ENCODE measurements around the gene MUS81. TPM values are rescaled to one million over a fixed set of nuclear protein-coding genes. Genes with fewer than 3 reads are reported as not detected.

The MUS81 gene
- total and polyA plus RNA-seq, 9 of the 15 experiments (the other 6 are each of a cell fraction or from before 2014, with no cell fraction given) = 13.4 to 118 (median 53.7) TPM

- no peak for TF ChIP-seq SNRNP70 (optimal IDR thresholded peaks at IDR 0.05; ENCODE audit: low read depth, low read length)
- TF ChIP-seq ATF7 (IDR thresholded peaks at IDR 0.05) = 0 out of 2 replicates have a peak, but pooled peaks have one; percentile 37
- TF ChIP-seq TAF15 (IDR thresholded peaks at IDR 0.05; ENCODE audit: low read depth, low read length) = no peak
- no peak for TF ChIP-seq L3MBTL2 (IDR thresholded peaks at IDR 0.05)
- no peak for TF ChIP-seq AFF4 (CRISPR knock-in tag; IDR thresholded peaks at IDR 0.05)
- no peak for TF ChIP-seq ZNF12 (CRISPR knock-in tag; IDR thresholded peaks at IDR 0.05)
- no peak for TF ChIP-seq SIN3A (IDR thresholded peaks at IDR 0.05; ENCODE audit: borderline replicate concordance in 2 of 2, control insufficient read depth in 1 of 2, low read depth in 2 of 2, low read length in 2 of 2)
- no peak for TF ChIP-seq ZNF764 (CRISPR knock-in tag; IDR thresholded peaks at IDR 0.05; ENCODE audit: low read depth)
- no peak for TF ChIP-seq SMAD1 (IDR thresholded peaks at IDR 0.05; ENCODE audit: low read depth, low read length, partially characterized antibody)
- TF ChIP-seq MGA (IDR thresholded peaks at IDR 0.05) = no peak
These were observed 42.8 kb downstream of the MUS81 start (continued) for GRCh38 chr11:65903068-65903481.
